HUDEP-2 (cell line): ENCODE measurements around the gene EHHADH.
A peak's percentile ranks its signal among the peaks of the same experiment; 100 is the strongest.
"Not testable (repeated sequence)": the region's sequence is repeated elsewhere in the genome, so short reads cannot be mapped to it uniquely, and the experiment has no call there.

Experiments used
- DNase-seq, 76 experiments: peaks; one replicate each; lab custom pipeline; 2025; ENCODE audit not compliant: unreplicated experiment in 76 of 76; lab: John Stamatoyannopoulos, UW

Gene EHHADH

GRCh38 chr3:185254799-185255198 lies 950 bp upstream of the EHHADH start:
- DNase-seq: no peak

DNA sequence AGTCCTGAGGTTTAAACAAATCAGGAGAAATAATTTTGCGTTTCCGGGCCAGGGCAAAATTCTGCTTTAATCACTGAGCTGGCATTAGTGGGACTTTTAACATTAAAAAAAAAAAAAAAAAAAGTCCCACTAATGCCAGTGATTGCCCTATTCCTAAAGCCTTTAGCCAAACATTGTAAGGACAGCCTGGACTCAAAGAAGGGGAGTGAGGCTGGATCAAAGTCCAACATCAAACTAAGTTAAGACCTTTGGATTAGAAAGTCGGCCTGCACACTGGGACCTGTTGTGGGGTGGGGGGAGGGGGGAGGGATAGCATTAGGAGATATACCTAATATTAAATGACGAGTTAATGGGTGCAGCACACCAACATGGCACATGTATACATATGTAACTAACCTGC lies 716 bp downstream of the EHHADH start:
- DNase-seq: not testable (repeated sequence)

DNA sequence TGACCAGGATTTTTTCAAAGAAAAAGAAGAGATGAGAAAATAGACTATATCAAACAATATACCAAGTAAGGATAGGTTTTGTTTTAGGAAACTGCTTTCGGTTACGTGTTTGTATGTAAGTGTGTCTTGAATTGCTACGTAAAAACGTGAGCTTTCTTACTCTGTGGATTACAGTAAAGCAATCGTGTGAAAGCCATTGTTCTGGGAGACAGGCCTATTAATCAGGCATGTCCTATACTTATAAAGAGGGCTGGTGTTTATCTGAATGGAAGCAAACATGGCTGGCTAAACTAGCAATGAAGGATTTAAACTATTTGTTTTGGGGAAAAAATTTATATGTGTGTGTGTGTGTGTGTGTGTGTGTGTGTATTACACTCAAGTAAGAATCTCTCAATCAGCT lies 2.6 kb downstream of the EHHADH start:
- DNase-seq: no peak

DNA sequence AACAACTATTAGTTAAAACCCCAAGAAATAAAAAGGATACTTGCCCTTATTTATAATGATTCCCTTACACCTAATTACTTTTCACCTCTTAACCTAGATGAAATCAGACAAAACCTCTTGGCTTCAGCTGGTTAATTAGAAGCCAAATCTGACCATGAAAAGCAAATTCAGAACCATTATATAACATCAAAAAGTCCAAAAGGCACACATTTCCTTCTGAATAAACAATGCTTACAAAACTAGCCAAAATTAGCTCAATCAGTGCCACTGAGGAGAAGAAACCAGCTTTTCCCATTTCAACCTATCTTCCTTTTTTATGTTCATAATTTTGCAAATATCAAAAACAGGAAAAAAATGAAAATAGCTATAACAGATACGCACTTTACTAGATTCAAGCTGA lies 3.2 kb downstream of the EHHADH start:
- no peak for DNase-seq

DNA sequence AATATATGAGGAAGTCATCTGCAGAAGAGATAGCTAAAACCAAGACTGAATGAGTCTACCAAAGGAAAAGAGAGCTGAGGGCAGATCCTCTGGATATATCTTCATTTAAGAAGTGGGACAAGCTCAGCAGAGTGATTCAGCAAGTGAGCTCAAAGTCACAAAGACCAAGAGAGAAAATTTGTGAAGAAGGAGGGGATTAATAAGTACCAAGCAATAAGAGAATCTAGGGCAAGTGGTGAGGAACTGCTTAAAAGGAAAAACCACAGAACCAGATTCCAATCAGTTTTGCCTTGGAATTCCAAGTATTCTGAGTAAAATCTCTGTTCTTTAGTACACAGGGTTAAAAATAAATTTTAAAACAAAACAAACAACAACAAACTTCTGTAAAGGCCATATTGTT lies 3.6 kb downstream of the EHHADH start:
- DNase-seq: no peak

GRCh38 chr3:185242642-185243041 lies 11.2 kb downstream of the EHHADH start:
- DNase-seq: no peak

GRCh38 chr3:185236969-185237368 lies 16.9 kb downstream of the EHHADH start:
- no peak for DNase-seq

DNA sequence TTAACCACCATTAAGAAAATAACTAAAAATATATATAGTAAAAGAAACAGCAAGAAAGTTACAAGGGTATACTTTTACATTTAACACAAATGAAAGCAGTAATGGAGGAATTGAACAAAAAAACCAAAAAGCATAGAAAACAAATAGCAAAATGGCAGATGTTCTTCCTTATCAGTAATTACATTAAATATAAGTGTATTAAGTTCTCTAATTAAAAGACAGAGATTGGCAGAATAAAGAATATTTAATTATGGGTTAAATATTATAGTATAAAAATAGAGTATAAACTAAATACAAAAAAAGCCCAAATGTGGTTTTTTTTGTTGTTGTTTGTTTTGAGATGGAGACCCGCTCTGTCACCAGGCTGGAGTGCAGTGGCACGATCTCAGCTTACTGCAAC lies 20.5 kb downstream of the EHHADH start:
- DNase-seq: no peak

DNA sequence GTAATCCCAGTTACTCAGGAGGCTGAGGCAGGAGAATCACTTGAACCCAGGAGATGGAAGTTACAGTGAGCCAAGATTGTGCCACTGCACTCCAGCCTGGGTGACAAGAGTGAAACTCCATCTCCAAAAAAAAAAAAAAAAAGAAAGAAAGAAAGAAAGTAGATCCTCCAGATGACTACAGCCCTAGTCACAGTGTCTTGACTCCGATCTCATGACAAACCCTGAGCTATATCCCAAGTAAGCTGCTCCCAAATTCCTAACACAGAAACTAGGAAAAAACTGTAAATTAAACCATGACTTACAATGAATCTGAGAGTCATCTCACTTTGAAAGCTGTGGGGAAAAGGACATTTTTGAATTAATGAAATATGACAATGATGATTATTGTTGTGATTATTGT lies 27.3 kb downstream of the EHHADH start:
- DNase-seq: not testable (repeated sequence)

DNA sequence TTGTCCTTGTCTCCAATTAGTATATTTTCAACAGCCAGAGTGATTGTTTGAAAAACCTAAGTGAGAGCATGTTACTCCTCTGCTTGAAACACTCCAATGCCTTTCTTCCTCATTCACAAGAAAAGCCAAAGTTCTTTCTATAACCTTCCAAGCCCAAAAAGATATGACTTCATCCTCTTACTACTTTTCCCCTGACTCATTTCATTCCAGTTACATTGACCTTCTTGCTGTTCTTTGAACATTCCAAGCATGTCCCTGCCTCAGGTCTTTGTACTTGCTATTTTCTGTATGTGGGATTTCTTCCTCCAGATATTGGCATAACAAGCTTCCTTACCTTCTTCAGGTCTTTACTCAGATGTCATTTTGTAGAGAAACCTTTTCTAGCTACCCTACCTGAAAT lies 28.3 kb downstream of the EHHADH start:
- DNase-seq: no peak

- DNase-seq: no peak
Measured at GRCh38 chr3:185225080-185225479, 28.8 kb downstream of the EHHADH start.

GRCh38 chr3:185221203-185221602 lies 32.6 kb downstream of the EHHADH start:
- DNase-seq: no peak

DNA sequence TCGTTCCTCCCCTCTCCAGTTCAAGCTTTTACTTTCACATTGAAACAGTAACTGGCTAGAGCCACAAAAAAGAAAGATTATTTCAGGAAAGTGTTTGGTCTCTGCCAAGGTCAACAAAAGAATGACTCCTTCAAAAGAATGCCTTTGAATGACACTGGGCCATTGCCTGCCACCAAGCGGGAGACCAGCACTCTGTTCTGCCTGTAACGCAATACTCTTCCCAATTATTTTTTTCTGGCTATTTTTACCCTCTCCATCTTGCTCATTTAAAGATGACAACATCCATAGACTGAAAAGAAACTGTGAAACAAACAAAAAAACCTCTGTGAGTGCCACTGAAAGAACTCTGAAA lies 37.3 kb downstream of the EHHADH start:
- no peak for DNase-seq

DNA sequence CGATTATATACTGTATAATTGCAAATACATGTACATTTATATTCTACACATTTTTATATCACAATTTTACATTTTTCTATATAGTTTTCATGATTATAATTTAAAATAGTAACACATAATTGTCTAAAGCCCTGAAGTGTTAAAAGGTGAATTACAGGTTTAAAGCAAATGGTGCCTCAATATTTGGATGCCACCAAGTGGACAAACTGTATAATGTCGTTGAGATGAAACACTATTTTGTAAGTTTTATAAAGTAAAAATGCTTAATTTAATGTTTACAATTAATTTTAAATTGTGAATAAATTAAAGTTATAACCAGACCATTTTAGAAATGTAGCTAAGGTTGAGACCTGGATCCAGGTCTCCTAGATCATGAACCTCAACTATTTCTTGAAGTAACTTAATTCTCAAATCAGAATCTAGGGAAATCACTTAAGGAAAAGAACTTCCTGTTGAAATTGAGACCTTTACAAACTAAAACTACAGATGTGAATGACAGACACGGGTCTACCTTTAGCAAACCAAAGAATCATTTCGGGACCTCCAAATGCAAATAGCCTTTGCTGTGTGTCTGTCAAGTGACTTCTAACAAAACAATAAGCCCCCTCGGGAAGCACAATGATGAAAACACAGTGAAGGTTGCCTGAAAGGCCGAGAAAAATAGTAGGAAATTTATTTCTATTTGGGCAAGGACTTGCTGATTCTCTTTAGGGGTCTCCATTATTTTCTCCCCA lies 37.8 kb downstream of the EHHADH start:
- DNase-seq: peak in 2 of 76 experiments; percentile 2

- DNase-seq: no peak
Measured at GRCh38 chr3:185212559-185212958, 41.3 kb downstream of the EHHADH start.

DNA sequence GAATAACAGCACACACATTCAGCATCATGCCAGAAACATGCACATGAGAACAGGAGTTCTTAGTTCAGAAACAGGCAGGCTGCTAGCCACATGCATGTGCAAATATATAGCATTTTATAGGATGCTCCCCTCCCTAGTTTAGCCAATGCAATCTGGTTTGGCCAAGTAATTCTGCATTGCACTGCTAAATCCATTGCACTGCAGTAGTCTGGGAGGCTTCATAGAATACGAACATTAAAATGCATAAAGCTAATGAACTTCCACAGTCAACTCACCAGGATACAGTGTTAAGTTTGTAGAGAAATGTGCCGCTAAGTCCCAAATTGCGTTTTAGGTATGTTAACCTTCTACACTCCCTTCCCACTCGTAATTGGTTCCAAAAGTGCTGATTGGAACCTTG lies 41.8 kb downstream of the EHHADH start:
- DNase-seq: no peak

GRCh38 chr3:185210621-185211142 lies 43.2 kb downstream of the EHHADH start:
- DNase-seq: no peak

DNA sequence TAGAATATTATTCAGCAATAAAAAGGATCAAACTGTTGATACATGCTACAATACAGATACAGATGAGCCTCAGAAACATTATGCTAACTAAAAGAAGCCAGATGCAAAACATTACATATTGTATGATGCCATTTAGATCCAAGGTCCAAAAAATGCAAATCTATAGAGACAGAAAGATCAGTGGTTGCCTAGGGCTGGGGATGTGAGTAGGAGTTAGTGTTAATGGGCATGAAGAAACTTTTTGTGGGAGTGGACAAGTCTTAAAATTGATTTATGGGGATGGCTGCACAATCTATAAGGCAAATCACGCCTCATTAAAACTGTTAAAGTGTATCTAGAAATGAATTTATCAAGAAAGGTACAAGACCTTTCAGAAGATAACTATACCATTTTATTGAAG lies 45.0 kb downstream of the EHHADH start:
- DNase-seq: no peak

- DNase-seq: no peak
Measured at GRCh38 chr3:185207931-185208746, 45.7 kb downstream of the EHHADH start.

DNA sequence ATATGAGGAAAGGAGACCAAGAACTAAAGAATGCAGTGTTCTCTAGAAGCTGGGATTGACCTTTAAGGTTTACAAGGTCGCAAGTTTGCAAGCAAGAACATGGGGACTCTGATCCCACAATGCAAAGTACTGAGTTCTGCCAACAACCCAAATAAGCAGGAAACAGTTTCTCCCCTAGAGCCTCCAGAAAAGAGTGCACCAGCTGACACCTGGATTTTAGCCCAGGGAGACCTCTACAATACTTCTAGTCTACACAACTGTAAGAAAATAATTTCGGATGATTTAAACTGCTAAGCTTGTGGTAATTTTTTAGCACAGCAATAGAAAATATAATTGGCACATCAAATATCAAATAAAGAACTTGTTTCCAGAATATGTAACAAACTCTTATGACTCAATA lies 46.4 kb downstream of the EHHADH start:
- DNase-seq: no peak

GRCh38 chr3:185205865-185206264 lies 48.0 kb downstream of the EHHADH start:
- DNase-seq: no peak

DNA sequence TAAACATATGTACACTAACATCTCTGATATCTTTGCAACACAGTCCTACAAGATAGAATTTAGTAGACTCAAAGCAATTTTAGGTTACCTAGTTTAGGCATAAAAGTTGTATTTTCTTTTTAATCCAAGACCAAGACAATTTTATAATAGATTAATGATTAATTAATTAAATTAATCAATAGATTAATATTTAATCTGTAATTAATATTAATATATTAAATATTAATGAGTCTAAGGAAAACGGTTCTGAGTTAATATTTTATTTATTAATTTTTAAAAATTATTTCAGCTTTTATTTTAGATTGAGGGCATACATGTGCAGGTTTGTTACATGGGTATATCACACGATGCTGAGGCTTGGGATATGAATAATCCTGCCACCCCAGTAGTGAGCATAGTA lies 49.0 kb downstream of the EHHADH start:
- no peak for DNase-seq
